Measurements from ENCODE around the gene KSR2. TPM values are rescaled to one million over a fixed set of nuclear protein-coding genes. Genes with fewer than 3 reads are reported as not detected.

The KSR2 gene
- total RNA-seq, 1 experiment from 2014 or later: not detected

DNA sequence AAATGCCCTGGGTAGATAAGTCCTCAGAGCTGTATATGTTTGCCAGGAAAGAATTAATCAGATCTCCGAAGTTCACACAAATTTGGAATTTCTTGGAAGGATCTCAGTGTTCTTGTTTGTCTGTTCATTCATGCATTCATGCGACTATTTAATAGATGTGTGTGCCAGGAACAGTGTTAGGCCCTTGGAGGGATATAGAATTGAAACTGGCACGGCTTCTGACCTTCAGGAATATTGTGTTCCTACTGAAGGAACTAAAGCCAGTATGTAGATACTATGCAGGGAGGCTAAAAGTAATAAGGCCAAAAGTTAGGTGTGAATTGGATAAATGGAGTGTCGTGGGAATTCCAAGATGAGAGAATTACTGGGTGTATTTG is 441.3 kb downstream of the KSR2 start:
- Histone ChIP-seq H3K4me3 (ENCODE audit: low read depth, low read length, poor library complexity, severe bottlenecking) (no peak overlapping the region), H3K27ac (ENCODE audit: low read depth, low read length, poor library complexity, severe bottlenecking) (no peak overlapping the region), H3K36me3 (ENCODE audit: insufficient read depth, low read length, poor library complexity, severe bottlenecking) (no peaks in the 10 kb centered on the region), H3K9me3 (ENCODE audit: low read depth, low read length, poor library complexity, severe bottlenecking) (no peaks in the 10 kb centered on the region), H3K27me3 (replicated peaks; ENCODE audit: insufficient read depth, low read depth, low read length, poor library complexity) (peaks cover 9% of the 10 kb centered on the region), H3K4me1 (ENCODE audit: insufficient read depth, low read length, poor library complexity, severe bottlenecking) (no peaks in the 10 kb centered on the region)
- DNase-seq (ENCODE audit: low spot score): no peak
- TF ChIP-seq, protein P1, sequence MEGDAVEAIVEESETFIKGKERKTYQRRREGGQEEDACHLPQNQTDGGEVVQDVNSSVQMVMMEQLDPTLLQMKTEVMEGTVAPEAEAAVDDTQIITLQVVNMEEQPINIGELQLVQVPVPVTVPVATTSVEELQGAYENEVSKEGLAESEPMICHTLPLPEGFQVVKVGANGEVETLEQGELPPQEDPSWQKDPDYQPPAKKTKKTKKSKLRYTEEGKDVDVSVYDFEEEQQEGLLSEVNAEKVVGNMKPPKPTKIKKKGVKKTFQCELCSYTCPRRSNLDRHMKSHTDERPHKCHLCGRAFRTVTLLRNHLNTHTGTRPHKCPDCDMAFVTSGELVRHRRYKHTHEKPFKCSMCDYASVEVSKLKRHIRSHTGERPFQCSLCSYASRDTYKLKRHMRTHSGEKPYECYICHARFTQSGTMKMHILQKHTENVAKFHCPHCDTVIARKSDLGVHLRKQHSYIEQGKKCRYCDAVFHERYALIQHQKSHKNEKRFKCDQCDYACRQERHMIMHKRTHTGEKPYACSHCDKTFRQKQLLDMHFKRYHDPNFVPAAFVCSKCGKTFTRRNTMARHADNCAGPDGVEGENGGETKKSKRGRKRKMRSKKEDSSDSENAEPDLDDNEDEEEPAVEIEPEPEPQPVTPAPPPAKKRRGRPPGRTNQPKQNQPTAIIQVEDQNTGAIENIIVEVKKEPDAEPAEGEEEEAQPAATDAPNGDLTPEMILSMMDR (conservative IDR thresholded peaks at IDR 0.05; ENCODE audit: low read depth, low read length): no peak
- no peak for TF ChIP-seq EZH2 (IDR thresholded peaks at IDR 0.05; ENCODE audit: borderline replicate concordance, low read depth, low read length, poor library complexity, severe bottlenecking)
- ChIA-PET POLR2A (ENCODE audit: low non-redundant PET) (no interaction called here), CTCF (no interaction called here)
- intact Hi-C loops (cut with micrococcal nuclease; ENCODE audit: unreplicated experiment): no loop called here
- no TSS peak for BruUV-seq (replicated peaks)

DNA sequence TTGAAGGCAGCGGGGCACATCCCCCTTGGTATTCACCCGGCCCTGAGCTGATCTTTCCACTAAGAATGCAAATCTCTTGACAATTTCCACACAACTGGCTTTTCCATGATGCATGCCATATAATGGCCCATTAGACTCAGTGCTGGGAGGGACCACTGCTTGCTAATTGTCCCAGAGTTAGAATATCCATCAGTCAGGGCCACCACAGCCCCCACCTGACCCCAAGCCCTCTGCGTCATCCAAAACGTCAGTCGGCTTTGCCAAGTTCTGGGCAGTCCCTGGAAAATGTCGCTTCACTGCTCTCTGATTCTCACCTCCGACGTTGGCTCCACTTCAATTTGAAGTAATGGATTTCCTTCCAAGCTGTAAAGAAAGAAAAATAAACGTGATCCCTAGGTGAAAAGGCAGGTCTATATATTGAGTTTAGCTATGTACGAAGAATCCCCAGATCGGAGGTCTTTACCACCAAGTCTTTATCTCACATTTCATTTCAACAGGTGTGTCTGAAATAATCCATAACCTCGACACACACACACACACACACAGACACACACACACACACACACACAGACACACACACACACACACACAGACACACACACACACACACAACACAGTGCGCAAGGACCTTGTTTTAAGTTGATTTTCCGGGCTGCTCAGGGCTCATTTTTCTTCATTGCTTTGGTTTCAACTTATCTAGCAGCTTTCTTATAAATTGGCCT is 441.9 kb downstream of the KSR2 start:
- no peak for DNase-seq (ENCODE audit: low spot score)
- no TSS peak for BruUV-seq (replicated peaks)
- CTCF ChIA-PET: no interaction called here
- intact Hi-C loops (cut with micrococcal nuclease; ENCODE audit: unreplicated experiment): no loop called here
- Histone ChIP-seq H3K27me3 (replicated peaks; ENCODE audit: insufficient read depth, low read depth, low read length, poor library complexity) (peaks cover 3% of the 10 kb centered on the region), H3K4me1 (ENCODE audit: insufficient read depth, low read length, poor library complexity, severe bottlenecking) (no peaks in the 10 kb centered on the region), H3K9me3 (ENCODE audit: low read depth, low read length, poor library complexity, severe bottlenecking) (no peaks in the 10 kb centered on the region), H3K27ac (ENCODE audit: low read depth, low read length, poor library complexity, severe bottlenecking) (no peak overlapping the region), H3K36me3 (ENCODE audit: insufficient read depth, low read length, poor library complexity, severe bottlenecking) (no peaks in the 10 kb centered on the region), H3K4me3 (ENCODE audit: low read depth, low read length, poor library complexity, severe bottlenecking) (no peak overlapping the region)
- TF ChIP-seq, protein P1 (conservative IDR thresholded peaks at IDR 0.05; ENCODE audit: low read depth, low read length): no peak
- no peak for TF ChIP-seq EZH2 (IDR thresholded peaks at IDR 0.05; ENCODE audit: borderline replicate concordance, low read depth, low read length, poor library complexity, severe bottlenecking)
- POLR2A ChIA-PET (ENCODE audit: low non-redundant PET): interaction anchor here (0.7 kb wide), 1 partner anchor 85 kb away, joined by 5 read pairs; no protein-coding TSS in a partner anchor

DNA sequence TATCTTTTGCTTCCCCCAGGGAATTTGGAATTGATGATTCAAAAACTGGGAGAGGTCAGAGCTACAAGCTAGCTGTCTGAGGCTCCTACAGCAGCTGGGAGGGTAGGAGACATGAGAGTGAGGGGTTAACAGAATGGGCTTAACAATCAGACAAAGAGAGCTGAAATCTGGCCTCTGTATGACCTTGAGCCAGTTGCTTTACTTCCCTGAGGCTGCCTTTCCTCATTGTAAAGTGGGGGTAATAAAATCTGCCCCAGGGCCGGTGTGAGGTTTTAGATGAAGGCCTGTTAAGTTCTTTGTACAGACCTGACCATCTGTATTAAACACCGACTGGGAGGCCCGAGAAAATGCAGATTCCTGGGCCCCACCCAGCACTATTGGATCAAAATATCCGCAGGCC is 443.0 kb downstream of the KSR2 start:
- intact Hi-C loops (cut with micrococcal nuclease; ENCODE audit: unreplicated experiment): no loop called here
- no peak for DNase-seq (ENCODE audit: low spot score)
- Histone ChIP-seq H3K9me3 (ENCODE audit: low read depth, low read length, poor library complexity, severe bottlenecking) (no peaks in the 10 kb centered on the region), H3K27ac (ENCODE audit: low read depth, low read length, poor library complexity, severe bottlenecking) (no peak overlapping the region), H3K27me3 (replicated peaks; ENCODE audit: insufficient read depth, low read depth, low read length, poor library complexity) (peaks cover 7% of the 10 kb centered on the region), H3K4me1 (ENCODE audit: insufficient read depth, low read length, poor library complexity, severe bottlenecking) (no peaks in the 10 kb centered on the region), H3K36me3 (ENCODE audit: insufficient read depth, low read length, poor library complexity, severe bottlenecking) (no peaks in the 10 kb centered on the region), H3K4me3 (ENCODE audit: low read depth, low read length, poor library complexity, severe bottlenecking) (no peak overlapping the region)
- BruUV-seq (replicated peaks): no TSS peak
- no peak for TF ChIP-seq EZH2 (IDR thresholded peaks at IDR 0.05; ENCODE audit: borderline replicate concordance, low read depth, low read length, poor library complexity, severe bottlenecking)
- TF ChIP-seq, protein P1 (conservative IDR thresholded peaks at IDR 0.05; ENCODE audit: low read depth, low read length): no peak
- ChIA-PET CTCF (no interaction called here), POLR2A (ENCODE audit: low non-redundant PET) (no interaction called here)

Measured in A673 (cell line).